GM12865 (cell line): ENCODE results near the gene INTS4.
"Not testable (repeated sequence)": the region's sequence is repeated elsewhere in the genome, so short reads cannot be mapped to it uniquely, and the experiment has no call there.

Experiments used
- DNase-seq: peaks from one replicate; pipeline ENCODE4 v3.0.0; 2010; ENCODE audit warnings: low read depth
- H3K4me3 ChIP-seq: 2 replicates; pipeline ENCODE4 v1.5.1; 2011; ENCODE audit warnings: mild to moderate bottlenecking, low read depth, low read length, control low read depth
- CTCF ChIP-seq: IDR thresholded peaks from 2 replicates; pipeline ENCODE4 v1.5.1; 2011; ENCODE audit warnings: low read length, control low read depth, low read depth, inconsistent platforms; ENCODE audit not compliant: insufficient read depth; ENCODE audit errors: missing control alignments

INTS4 gene

DNA sequence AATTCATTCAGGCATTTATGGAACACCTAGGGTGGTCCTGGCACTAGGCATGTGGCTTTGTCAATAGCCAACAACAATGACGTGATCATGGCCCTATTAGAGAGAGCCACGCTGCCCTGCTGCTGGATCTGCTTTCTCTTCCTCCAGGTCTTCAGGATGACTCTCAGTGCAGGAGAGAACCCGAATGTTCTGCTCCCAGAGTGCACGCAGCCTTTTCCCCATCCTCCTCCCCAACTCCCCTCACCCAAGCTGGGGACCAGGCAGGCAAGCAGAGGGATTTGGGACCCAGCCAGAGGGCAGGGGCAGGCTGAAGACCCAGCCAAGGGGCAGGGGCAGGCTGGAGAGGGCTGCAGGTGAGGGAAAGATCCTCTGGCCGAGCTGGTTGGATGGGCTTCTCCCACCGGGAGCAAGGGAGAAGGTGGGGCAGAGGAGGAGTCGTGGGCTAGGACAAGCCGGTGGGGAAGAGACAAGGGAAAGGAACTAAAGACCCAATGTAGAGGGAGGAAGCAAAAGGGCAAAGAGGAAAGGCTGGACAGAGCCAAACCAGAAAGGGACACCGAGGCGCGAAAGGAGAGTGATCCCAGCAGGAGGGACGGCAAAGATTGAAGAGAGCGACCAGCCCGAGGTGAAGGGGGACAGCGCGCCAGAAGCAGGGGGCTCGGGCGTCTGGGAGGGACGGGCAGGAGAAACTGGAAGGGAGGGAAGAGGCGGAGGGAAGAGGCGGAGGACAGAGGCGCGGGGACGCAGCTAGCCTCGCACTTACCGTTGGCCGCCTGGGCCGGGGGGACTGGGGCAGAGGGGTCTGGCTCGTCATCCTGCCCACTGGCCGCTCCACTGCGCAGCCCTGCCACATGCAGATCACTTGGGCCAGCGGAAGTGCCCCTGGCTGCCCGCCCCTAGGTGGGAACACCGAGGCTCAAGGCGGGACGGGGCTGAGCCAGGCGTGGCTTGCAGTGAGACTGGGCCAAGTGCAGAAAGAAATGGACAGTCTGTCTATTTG lies 28.2 kb upstream of the INTS4 start, which contains the start of gene KCTD14:
KCTD14 (minus strand) TSS at position 880 of the 1,000 bp plus-strand sequence; CDS start at position 853, 27 bp downstream.
- TF ChIP-seq CTCF: no peak
- peak; percentile 12 for DNase-seq
- H3K4me3 ChIP-seq: no peak within 1 kb of the TSS

- TF ChIP-seq CTCF: no peak
These were observed 27.1 kb upstream of the INTS4 start for GRCh38 chr11:78021611-78022010.

DNA sequence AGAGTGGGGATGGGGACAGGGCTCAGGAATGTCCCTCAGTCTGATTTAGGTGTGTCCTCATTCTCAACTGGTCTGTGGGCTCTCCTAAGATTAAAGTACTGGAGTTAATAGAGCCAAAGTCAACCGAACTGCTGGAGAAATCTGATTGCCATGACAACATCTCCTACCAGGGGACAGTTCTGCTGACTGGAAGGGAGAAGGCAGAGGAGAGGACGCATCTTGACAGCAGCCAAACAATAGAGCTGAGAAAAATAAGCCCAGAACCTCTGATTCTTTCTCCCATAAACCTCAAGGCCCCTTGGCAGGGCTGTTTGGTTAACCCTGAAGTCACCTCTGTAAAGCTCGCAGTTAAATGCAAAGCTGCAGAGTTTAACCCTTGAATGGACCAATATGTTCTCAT lies 25.8 kb upstream of the INTS4 start:
- TF ChIP-seq CTCF: no peak
- no peak overlapping the region for H3K4me3 ChIP-seq
- DNase-seq: no peak

More at GRCh38 chr11:78021611-78022010, 27.1 kb upstream of the INTS4 start:
- no peak for DNase-seq
- H3K4me3 ChIP-seq: no peak overlapping the region

- DNase-seq: no peak
- no peak for TF ChIP-seq CTCF
- H3K4me3 ChIP-seq: no peak overlapping the region
These were observed 25.3 kb upstream of the INTS4 start for GRCh38 chr11:78019808-78020207.

GRCh38 chr11:78015878-78016277 lies 21.4 kb upstream of the INTS4 start:
- DNase-seq: no peak
- no peak for TF ChIP-seq CTCF

DNA sequence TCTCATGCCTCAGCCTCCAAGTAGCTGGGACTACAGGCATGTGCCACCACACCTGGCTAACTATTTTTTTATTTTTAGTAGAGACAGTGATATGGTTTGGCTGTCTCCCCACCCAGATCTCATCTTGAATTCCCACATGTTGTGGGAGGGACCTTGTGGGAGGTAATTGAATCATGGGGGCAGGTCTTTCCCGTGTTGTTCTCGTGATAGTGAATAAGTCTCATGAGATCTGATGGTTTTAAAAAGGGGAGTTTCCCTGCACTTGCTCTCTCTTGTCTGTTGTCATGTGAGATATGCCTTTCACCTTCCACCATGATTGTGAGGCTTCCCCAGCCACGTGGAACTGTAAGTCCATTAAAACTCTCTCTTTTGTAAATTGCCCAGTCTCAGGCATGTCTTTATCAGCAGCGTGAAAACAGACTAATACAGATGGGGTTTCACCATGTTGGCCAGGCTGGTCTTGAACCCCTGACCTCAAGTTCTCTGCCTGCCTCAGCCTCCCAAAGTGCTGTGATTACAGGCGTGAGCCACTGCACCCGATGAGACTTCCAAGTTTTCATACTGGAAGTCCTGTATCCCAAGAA lies 20.6 kb upstream of the INTS4 start:
- not testable (repeated sequence) for DNase-seq, H3K4me3 ChIP-seq

More at GRCh38 chr11:78015878-78016277, 21.4 kb upstream of the INTS4 start:
- H3K4me3 ChIP-seq: no peak overlapping the region

DNA sequence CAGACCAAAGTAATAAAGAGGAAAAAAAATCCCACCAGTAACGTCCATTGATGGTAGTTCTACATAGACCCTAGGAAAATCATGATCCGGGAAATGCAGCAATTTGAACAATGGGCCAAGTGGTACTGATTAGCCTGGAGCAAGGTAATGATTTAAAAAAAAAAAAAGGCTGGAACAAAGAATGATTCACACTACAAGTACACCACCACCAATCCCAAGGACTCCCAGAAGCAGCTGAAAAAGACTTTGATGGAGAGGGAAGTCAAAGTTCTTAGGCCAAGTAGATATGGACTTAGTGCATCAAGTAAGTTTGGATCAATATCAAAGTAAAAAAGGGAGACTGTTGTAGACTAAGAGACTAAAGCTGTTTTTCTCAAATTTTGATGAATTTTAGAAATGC lies 16.8 kb upstream of the INTS4 start:
- no peak overlapping the region for H3K4me3 ChIP-seq
- no peak for DNase-seq
- no peak for TF ChIP-seq CTCF
